Natural killer cell treated with Interleukin-12 subunit alpha and Interleukin-12 subunit beta and Interleukin-15 and Interleukin-18, amount 100 ng/mL, for 72 hours (primary cell): ENCODE results near the gene MED12L. TPM values are rescaled to one million over a fixed set of nuclear protein-coding genes. Genes with fewer than 3 reads are reported as not detected.
"Not testable (repeated sequence)": the region's sequence is repeated elsewhere in the genome, so short reads cannot be mapped to it uniquely, and the experiment has no call there.

Experiments
- ATAC-seq, 2 donors: fragments of 150-1000 bp; cut with Tn5 transposase in 1 of 2; sonication (Bioruptor Pico), chemical (Tn5 transposase) in 1 of 2; 2 replicates each; pipeline ENCODE4 v1.10.0; 2021
- DNase-seq: peaks from one replicate; pipeline ENCODE4 v3.0.0; 2022; ENCODE audit warnings: low spot score
- H3K27ac Mint-ChIP-seq, 2 donors: 1 replicate in 1 of 2; 2 replicates in 1 of 2; pipeline ENCODE4 v1.8.0; 2022; ENCODE audit warnings: mixed read lengths in 2 of 2, mild to moderate bottlenecking in 1 of 2, moderate library complexity in 1 of 2
- H3K27me3 Mint-ChIP-seq, 2 donors: 1 replicate in 1 of 2; 2 replicates in 1 of 2; pipeline ENCODE4 v1.8.0; 2022; ENCODE audit warnings: mixed read lengths in 2 of 2
- H3K36me3 Mint-ChIP-seq: one replicate; pipeline ENCODE4 v1.8.0; 2022; ENCODE audit warnings: mixed read lengths
- H3K4me1 Mint-ChIP-seq, 2 donors: 1 replicate in 1 of 2; 2 replicates in 1 of 2; pipeline ENCODE4 v1.8.0; 2022; ENCODE audit warnings: low read depth in 2 of 2, mixed read lengths in 2 of 2, mild to moderate bottlenecking in 1 of 2
- H3K4me3 Mint-ChIP-seq: one replicate; pipeline ENCODE4 v1.8.0; 2022; ENCODE audit warnings: mixed read lengths
- H3K9me3 Mint-ChIP-seq: 2 replicates; pipeline ENCODE4 v1.8.0; 2022; ENCODE audit warnings: mixed read lengths
- total RNA-seq, 2 donors: library from RNA; stranded (reverse); gene quantifications; one replicate each; pipeline ENCODE4 v1.2.3, GENCODE V29; 2022

MED12L gene
- total RNA-seq, 2 donors from 2014 or later, result 1.7 to 2.8 TPM

DNA sequence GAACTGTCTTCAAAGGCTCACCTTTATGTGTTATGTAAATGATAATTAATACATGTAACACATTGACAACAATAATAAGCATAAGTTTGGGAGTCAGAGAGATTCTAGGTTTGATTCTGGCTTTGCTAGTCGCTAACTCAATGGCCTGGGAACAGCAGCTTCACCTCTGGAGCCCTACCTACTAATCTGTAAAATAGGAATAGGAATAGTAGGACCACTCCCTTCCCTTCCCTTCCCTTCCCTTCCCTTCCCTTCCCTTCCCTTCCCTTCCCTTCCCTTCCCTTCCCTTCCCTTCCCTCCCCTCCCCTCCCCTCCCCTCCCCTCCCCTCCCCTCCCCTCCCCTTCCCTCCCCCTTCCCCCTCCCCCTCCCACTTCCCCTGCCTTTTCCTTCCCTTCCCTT is 4.4 kb upstream of the MED12L start:
- peaks cover 19 to 41% of the 10 kb centered on the region in 2 donors for H3K27me3 Mint-ChIP-seq
- not testable (repeated sequence) for DNase-seq, H3K27ac Mint-ChIP-seq, H3K4me3 Mint-ChIP-seq, H3K4me1 Mint-ChIP-seq, H3K9me3 Mint-ChIP-seq, H3K36me3 Mint-ChIP-seq, ATAC-seq

GRCh38 chr3:151082880-151083838 is 2.3 kb upstream of the MED12L start:
- Mint-ChIP-seq H3K27me3 (peaks cover 24 to 57% of the 10 kb centered on the region in 2 donors), H3K4me3 (no peak overlapping the region), H3K27ac (no peak overlapping the region), H3K9me3 (no peaks in the 10 kb centered on the region), H3K36me3 (no peaks in the 10 kb centered on the region), H3K4me1 (peaks cover 5 to 9% of the 10 kb centered on the region in 2 donors)
- ATAC-seq (no peak), DNase-seq (no peak)

DNA sequence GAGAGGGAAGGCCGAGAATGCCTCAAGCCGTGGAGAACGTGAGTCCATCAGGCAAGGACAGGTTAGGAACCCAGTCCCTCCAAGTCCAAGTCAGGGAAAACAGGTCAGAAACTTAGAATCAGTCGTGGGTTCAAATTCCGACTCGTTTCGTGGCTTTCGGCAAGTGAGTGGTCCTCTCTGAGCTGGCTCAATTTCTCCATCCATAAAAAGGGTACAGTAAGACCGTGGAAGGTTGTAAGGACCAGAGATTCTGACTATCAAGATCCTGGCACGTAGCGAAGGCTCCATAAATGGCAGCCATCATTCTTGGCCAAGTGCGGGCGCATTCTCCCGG is 604 bp upstream of the MED12L start:
- Mint-ChIP-seq H3K27ac (no peak overlapping the region), H3K27me3 (peaks cover 24 to 62% of the 10 kb centered on the region in 2 donors), H3K9me3 (no peaks in the 10 kb centered on the region), H3K4me1 (peaks cover 5 to 9% of the 10 kb centered on the region in 2 donors), H3K36me3 (no peaks in the 10 kb centered on the region), H3K4me3 (peak overlapping the region; percentile 70)
- DNase-seq (no peak), ATAC-seq (no peak)

GRCh38 chr3:151085889-151086483 is 522 bp downstream of the MED12L start:
- Mint-ChIP-seq H3K4me3 (peak overlapping the region; percentile 81), H3K27me3 (peaks cover 23 to 54% of the 10 kb centered on the region in 2 donors), H3K9me3 (no peaks in the 10 kb centered on the region), H3K27ac (no peak overlapping the region), H3K36me3 (no peaks in the 10 kb centered on the region), H3K4me1 (peaks cover 5 to 9% of the 10 kb centered on the region in 2 donors)
- ATAC-seq, result peak; percentile 50 to 55
- DNase-seq, result peak; percentile 62

- Mint-ChIP-seq H3K4me3 (peak overlapping the region; percentile 81), H3K9me3 (no peaks in the 10 kb centered on the region), H3K27ac (no peak overlapping the region), H3K4me1 (peaks cover 5 to 9% of the 10 kb centered on the region in 2 donors), H3K27me3 (peaks cover 20 to 52% of the 10 kb centered on the region in 2 donors), H3K36me3 (no peaks in the 10 kb centered on the region)
- ATAC-seq (peak; percentile 68 to 71), DNase-seq (peak; percentile 66)
Measured at GRCh38 chr3:151086484-151087456, 1.3 kb downstream of the MED12L start.

GRCh38 chr3:151087648-151088047 is 2.2 kb downstream of the MED12L start:
- DNase-seq (no peak), ATAC-seq (no peak)
- H3K27me3 Mint-ChIP-seq, result peaks cover 16 to 44% of the 10 kb centered on the region in 2 donors
- peaks cover 9 to 10% of the 10 kb centered on the region in 2 donors for H3K4me1 Mint-ChIP-seq
- no peaks in the 10 kb centered on the region for H3K36me3 Mint-ChIP-seq
- no peaks in the 10 kb centered on the region for H3K9me3 Mint-ChIP-seq
- H3K27ac Mint-ChIP-seq, result no peak overlapping the region
- peak overlapping the region; percentile 81 for H3K4me3 Mint-ChIP-seq

- Mint-ChIP-seq H3K4me1 (peaks cover 4 to 6% of the 10 kb centered on the region in 2 donors), H3K36me3 (no peaks in the 10 kb centered on the region), H3K27ac (peak overlapping the region in 1 of 2 donors; percentile 4), H3K27me3 (peaks cover 13 to 27% of the 10 kb centered on the region in 2 donors), H3K4me3 (no peak overlapping the region), H3K9me3 (no peaks in the 10 kb centered on the region)
- DNase-seq (no peak), ATAC-seq (no peak)
Measured at GRCh38 chr3:151091685-151092345, 6.4 kb downstream of the MED12L start.

DNA sequence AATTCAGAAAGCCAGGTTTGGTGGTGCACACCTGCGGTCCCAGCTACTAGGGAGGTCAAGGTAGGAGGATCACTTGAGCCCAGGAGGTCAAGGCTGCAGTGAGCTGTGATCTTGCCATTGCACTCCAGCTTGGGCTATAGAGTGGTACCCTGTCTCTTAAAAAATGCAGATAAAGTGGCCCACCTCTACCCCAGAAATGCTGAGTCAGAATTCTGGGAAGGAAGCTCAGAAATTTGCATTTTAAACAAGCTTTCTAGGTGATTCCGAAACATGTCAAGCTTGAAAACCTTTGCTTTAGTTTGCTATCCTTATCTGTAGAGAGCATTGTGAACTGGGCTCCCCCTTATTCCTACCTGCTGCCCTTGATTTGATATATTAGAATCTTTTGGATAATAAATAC is 7.7 kb downstream of the MED12L start:
- Mint-ChIP-seq H3K4me3 (no peak overlapping the region), H3K9me3 (no peaks in the 10 kb centered on the region), H3K27me3 (peaks cover 12 to 22% of the 10 kb centered on the region in 2 donors), H3K27ac (no peak overlapping the region), H3K4me1 (peaks cover 0 to 4% of the 10 kb centered on the region in 2 donors), H3K36me3 (no peaks in the 10 kb centered on the region)
- DNase-seq (no peak), ATAC-seq (no peak)

DNA sequence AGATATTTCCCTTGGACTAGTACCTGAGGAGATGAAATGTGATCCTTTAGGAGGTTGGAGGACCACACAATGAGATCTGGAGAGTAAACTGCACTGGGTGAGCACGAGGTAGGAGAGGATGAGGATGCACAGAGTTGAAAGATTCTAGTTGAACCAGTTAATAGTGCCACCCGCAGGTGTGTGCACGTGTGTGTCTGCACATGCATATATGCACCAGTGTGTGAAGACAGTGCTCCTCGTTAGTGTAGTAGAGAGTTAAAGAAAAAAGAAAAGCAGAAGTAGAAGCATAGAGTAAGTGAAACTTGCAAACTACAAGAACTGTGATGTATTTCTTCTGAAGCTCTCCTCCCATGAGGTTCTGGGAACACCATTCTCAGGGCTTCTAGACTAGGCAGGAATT is 8.4 kb downstream of the MED12L start:
- H3K9me3 Mint-ChIP-seq, result no peaks in the 10 kb centered on the region
- DNase-seq (no peak), ATAC-seq (no peak)
- H3K4me3 Mint-ChIP-seq, result no peak overlapping the region
- H3K27me3 Mint-ChIP-seq, result peaks cover 12 to 24% of the 10 kb centered on the region in 2 donors
- H3K36me3 Mint-ChIP-seq, result no peaks in the 10 kb centered on the region
- peaks cover 0 to 4% of the 10 kb centered on the region in 2 donors for H3K4me1 Mint-ChIP-seq
- H3K27ac Mint-ChIP-seq, result no peak overlapping the region

- no peak for DNase-seq
- H3K4me3 Mint-ChIP-seq, result no peak overlapping the region
- H3K4me1 Mint-ChIP-seq, result peaks cover 0 to 4% of the 10 kb centered on the region in 2 donors
- no peak for ATAC-seq
- no peaks in the 10 kb centered on the region for H3K36me3 Mint-ChIP-seq
- H3K27ac Mint-ChIP-seq, result no peak overlapping the region
- H3K9me3 Mint-ChIP-seq, result no peaks in the 10 kb centered on the region
- H3K27me3 Mint-ChIP-seq, result peaks cover 15 to 26% of the 10 kb centered on the region in 2 donors
Measured at GRCh38 chr3:151096716-151097115, 11.3 kb downstream of the MED12L start.

GRCh38 chr3:151100076-151100475 is 14.6 kb downstream of the MED12L start:
- no peak for ATAC-seq
- no peaks in the 10 kb centered on the region for H3K4me1 Mint-ChIP-seq
- H3K4me3 Mint-ChIP-seq, result no peak overlapping the region

GRCh38 chr3:151101270-151101969 is 16.0 kb downstream of the MED12L start:
- ATAC-seq (no peak), DNase-seq (no peak)
- no peaks in the 10 kb centered on the region for H3K9me3 Mint-ChIP-seq
- no peak overlapping the region for H3K4me3 Mint-ChIP-seq
- H3K27me3 Mint-ChIP-seq, result peaks cover 11 to 16% of the 10 kb centered on the region in 2 donors
- H3K36me3 Mint-ChIP-seq, result no peaks in the 10 kb centered on the region
- no peak overlapping the region for H3K27ac Mint-ChIP-seq
- no peaks in the 10 kb centered on the region for H3K4me1 Mint-ChIP-seq

More at GRCh38 chr3:151100076-151100475, 14.6 kb downstream of the MED12L start:
- H3K9me3 Mint-ChIP-seq, result no peaks in the 10 kb centered on the region
- no peak for DNase-seq
- H3K36me3 Mint-ChIP-seq, result no peaks in the 10 kb centered on the region
- H3K27me3 Mint-ChIP-seq, result peaks cover 11 to 16% of the 10 kb centered on the region in 2 donors
- H3K27ac Mint-ChIP-seq, result no peak overlapping the region
